ENCODE data around the gene NUDT14. TPM values are rescaled to one million over a fixed set of nuclear protein-coding genes. Genes with fewer than 3 reads are reported as not detected.
A peak's percentile ranks its signal among the peaks of the same experiment; 100 is the strongest.

The NUDT14 gene
- total and polyA plus RNA-seq, 12 donors: 15.1 to 33.9 (median 29.6) TPM

- intact Hi-C loops (cut with DNase I): loop anchor here (1.0 to 10.0 kb wide), 13 partner anchors 36 to 150 kb away; partner anchors contain the start of genes BTBD6 (in 1 of the 10) and JAG2 (in 1 of the 10)
These were observed 22.0 kb upstream of the NUDT14 start for GRCh38 chr14:105203057-105203531.

GRCh38 chr14:105201925-105202513 lies 20.9 kb upstream of the NUDT14 start:
- no peaks in the 10 kb centered on the region for H3K36me3 ChIP-seq
- H3K4me3 ChIP-seq: no peak overlapping the region
- peaks cover 0 to 54% (median 9%) of the 10 kb centered on the region in 7 donors for H3K27me3 ChIP-seq
- 53 to 68% methylated on average over 20 of the region's 20 CpGs for WGBS, 2 donors
- no peak for TF ChIP-seq CTCF (IDR thresholded peaks at IDR 0.05)
- peaks cover 35 to 95% (median 84%) of the 10 kb centered on the region in 9 donors for H3K4me1 ChIP-seq
- ATAC-seq: peak in 3 of 8 donors; percentile 1 to 13 (median 1)
- peak in 1 of 2 donors; percentile 46 for DNase-seq
- H3K9me3 ChIP-seq: no peaks in the 10 kb centered on the region
- peak overlapping the region; percentile 23 to 84 (median 70) for H3K27ac ChIP-seq
- intact Hi-C loops (cut with DNase I): loop anchor here in 9 of 10 donors (2.0 to 10.0 kb wide), 10 partner anchors 35 to 151 kb away; partner anchors contain the start of gene JAG2 (in 1 of the 9)

More at GRCh38 chr14:105203057-105203531, 22.0 kb upstream of the NUDT14 start:
- peak; percentile 90 to 98 (median 93) for TF ChIP-seq CTCF (IDR thresholded peaks at IDR 0.05)
- peak; percentile 72 to 84 for DNase-seq
- Histone ChIP-seq H3K27me3 (peaks cover 0 to 43% (median 2%) of the 10 kb centered on the region in 7 donors), H3K36me3 (no peaks in the 10 kb centered on the region), H3K27ac (peak overlapping the region in 6 of 10 donors; percentile 23 to 84 (median 78)), H3K4me1 (peaks cover 30 to 92% (median 80%) of the 10 kb centered on the region in 9 donors), H3K9me3 (no peaks in the 10 kb centered on the region), H3K4me3 (no peak overlapping the region)
- 7 to 9% methylated on average over 18 of the region's 18 CpGs for WGBS, 2 donors
- peak; percentile 26 to 67 (median 42) for ATAC-seq

- ATAC-seq: no peak
- intact Hi-C loops (cut with DNase I): loop anchor here in 7 of 10 donors (5.0 to 10.0 kb wide), 8 partner anchors 34 to 151 kb away; partner anchors contain the start of gene JAG2 (in 1 of the 7)
- Histone ChIP-seq H3K4me1 (peaks cover 34 to 98% (median 87%) of the 10 kb centered on the region in 9 donors), H3K36me3 (no peaks in the 10 kb centered on the region), H3K27ac (peak overlapping the region; percentile 23 to 84 (median 70)), H3K9me3 (no peaks in the 10 kb centered on the region), H3K27me3 (peaks cover under 1 to 61% (median 16%) of the 10 kb centered on the region in 7 donors), H3K4me3 (no peak overlapping the region)
- 65 to 67% methylated on average over 28 of the region's 28 CpGs for WGBS, 2 donors
- no peak for DNase-seq
- TF ChIP-seq CTCF (IDR thresholded peaks at IDR 0.05): peak in 4 of 9 donors; percentile 11 to 30 (median 14)
These were observed 20.2 kb upstream of the NUDT14 start for GRCh38 chr14:105201156-105201924.

- Histone ChIP-seq H3K27ac (peak overlapping the region in 3 of 10 donors; percentile 89 to 96 (median 94)), H3K36me3 (no peaks in the 10 kb centered on the region), H3K4me1 (peaks cover 36 to 99% (median 89%) of the 10 kb centered on the region in 9 donors), H3K27me3 (peaks cover 7 to 68% (median 23%) of the 10 kb centered on the region in 7 donors), H3K4me3 (no peak overlapping the region), H3K9me3 (no peaks in the 10 kb centered on the region)
- no peak for DNase-seq
- intact Hi-C loops (cut with DNase I): loop anchor here in 7 of 10 donors (5.0 to 10.0 kb wide), 8 partner anchors 33 to 152 kb away; partner anchors contain the start of gene JAG2 (in 1 of the 7)
- 75 to 89% methylated on average over 16 of the region's 16 CpGs for WGBS, 2 donors
- no peak for ATAC-seq
- no peak for TF ChIP-seq CTCF (IDR thresholded peaks at IDR 0.05)
These were observed 19.5 kb upstream of the NUDT14 start for GRCh38 chr14:105200641-105201040.
